Astrocyte of the spinal cord (primary cell): ENCODE measurements around the gene ZSCAN2.

Experiments
- DNase-seq: peaks from one replicate; pipeline ENCODE4 v3.0.0; 2011; ENCODE audit warnings: low read depth, low spot score
- H3K4me3 ChIP-seq: 2 replicates; pipeline ENCODE4 v1.5.1; 2011; ENCODE audit warnings: low read depth, mild to moderate bottlenecking, low read length, moderate library complexity
- in situ Hi-C: cut with HindIII; loops from 2 replicates; pipeline ENCODE4 v1.10.0; 2017; ENCODE audit warnings: low sequenced_read_pairs
- TF ChIP-seq, protein P1 (sequence below): IDR thresholded peaks from 2 replicates; pipeline ENCODE4 v1.5.1; 2012; ENCODE audit warnings: low read depth, mild to moderate bottlenecking, low read length, inconsistent platforms

The ZSCAN2 gene

DNA sequence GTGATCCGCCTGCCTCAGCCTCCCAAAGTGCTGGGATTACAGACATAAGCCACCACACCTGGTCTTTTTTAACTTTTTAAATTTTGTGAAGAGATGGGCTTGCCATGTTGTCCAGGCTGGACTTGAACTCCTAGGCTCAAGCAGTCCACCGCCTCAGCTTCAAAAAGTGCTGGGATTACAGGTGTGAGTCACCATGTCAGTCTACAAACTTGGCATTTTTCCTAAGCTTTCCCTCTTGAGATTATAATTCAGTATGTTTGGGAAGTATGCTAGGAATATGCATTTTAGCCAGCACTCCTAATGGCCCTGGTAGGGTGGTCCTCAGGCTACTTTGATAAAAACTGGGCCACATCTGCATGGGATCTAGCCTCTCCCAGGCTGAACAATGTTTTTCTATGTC is 48.9 kb downstream of the ZSCAN2 start:
- in situ Hi-C loops, result no loop called here
- TF ChIP-seq, protein P1, sequence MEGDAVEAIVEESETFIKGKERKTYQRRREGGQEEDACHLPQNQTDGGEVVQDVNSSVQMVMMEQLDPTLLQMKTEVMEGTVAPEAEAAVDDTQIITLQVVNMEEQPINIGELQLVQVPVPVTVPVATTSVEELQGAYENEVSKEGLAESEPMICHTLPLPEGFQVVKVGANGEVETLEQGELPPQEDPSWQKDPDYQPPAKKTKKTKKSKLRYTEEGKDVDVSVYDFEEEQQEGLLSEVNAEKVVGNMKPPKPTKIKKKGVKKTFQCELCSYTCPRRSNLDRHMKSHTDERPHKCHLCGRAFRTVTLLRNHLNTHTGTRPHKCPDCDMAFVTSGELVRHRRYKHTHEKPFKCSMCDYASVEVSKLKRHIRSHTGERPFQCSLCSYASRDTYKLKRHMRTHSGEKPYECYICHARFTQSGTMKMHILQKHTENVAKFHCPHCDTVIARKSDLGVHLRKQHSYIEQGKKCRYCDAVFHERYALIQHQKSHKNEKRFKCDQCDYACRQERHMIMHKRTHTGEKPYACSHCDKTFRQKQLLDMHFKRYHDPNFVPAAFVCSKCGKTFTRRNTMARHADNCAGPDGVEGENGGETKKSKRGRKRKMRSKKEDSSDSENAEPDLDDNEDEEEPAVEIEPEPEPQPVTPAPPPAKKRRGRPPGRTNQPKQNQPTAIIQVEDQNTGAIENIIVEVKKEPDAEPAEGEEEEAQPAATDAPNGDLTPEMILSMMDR, result no peak
- no peak overlapping the region for H3K4me3 ChIP-seq
- no peak for DNase-seq

DNA sequence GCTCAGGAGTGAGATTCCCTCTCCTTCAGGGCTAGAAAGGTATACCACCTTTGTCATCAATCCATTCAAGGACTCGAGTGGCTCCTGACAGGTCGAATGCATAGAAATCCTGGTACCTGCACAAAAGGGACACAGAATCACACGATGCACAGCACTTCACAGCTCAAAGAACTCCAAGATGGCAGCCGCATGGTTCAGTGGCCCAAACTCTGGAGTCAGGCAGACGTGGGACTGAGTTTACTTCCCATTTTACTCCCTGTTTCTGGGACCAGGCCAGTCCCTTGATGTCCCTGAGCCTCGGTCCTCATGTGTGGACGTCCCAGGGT is 52.7 kb downstream of the ZSCAN2 start:
- peak overlapping the region; percentile 72 for H3K4me3 ChIP-seq
- TF ChIP-seq, protein P1, result no peak
- no peak for DNase-seq
- in situ Hi-C loops, result no loop called here

DNA sequence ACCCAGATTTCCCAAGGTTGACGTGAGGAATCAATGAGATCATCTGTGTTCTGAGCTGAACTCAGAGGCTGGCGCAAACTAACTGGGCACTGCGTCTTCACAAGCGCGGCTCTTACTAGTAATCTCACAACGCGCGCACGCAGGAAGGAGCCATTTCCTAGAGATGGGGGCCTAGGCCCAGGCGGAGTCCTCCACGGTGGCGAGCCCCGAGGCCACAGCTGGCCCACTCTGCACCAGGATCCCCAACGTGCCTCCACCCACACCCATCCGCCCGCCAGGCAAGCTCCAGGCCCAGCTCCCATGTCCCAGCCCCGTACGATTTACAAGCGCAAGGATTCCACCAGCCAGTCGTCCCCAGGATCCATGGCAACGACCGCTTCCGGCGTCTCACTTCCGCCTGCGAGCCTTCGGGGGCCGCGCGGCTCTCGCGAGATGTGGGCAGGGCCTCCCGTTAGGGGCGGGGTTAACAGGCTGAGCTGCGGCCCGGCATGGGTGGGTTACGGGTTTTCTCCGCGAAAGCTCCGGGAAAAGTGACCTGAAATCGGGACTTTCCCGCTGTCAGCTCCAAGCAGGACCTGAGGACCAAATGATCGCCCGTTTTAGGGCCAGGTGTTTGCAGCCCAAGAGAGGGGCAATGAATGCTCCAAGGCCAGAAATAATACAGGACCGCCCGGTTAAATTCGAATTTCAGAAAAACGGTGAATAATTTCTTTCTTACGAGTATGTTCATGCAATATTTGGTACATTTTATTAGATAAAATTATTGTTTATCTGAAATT is 53.3 kb downstream of the ZSCAN2 start, which contains the start of gene WDR73:
Gene WDR73 (minus strand): TSS at position 374 of the 779 bp plus-strand sequence. CDS start 9 bp downstream, at position 365.
- TF ChIP-seq, protein P1, result no peak
- peak within 1 kb of the TSS; percentile 72 for H3K4me3 ChIP-seq
- peak; percentile 94 for DNase-seq
- in situ Hi-C loops, result no loop called here

DNA sequence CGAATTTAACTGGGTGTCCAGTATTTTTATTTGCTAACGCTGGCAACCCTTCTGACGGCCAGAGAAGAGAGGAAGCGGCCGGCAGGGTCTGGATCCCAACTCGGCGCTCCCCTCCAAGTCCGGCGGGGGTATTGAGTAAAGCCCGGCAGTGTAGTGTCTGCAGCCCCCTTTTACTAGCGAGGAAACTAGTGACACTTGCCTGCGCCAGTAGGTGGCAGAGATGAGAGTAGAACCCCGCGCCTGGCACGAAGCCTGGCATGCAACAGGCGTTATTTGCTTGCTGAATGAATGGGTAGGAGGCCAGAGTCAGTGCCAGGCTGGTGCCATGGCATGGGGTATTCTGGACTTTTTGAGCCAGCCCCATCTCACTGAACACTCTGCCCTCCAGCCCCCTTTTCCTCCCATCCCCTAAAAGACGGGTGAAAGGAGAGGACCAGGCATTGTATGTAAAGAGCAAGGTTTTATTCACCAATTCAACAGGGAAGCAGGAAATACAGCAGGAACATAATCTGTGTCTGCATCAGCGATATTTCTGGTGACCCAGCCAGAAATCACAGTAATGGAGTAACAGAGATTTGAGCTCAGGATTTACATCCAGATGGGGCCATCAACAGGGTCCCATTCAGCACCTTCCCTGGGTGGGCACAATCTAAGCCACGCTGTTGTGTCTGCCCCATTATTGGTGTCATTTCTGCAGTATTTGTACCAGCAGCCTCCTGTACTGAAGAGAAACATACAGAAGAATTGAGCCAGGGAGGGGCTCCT is 54.1 kb downstream of the ZSCAN2 start:
- peak overlapping the region; percentile 72 for H3K4me3 ChIP-seq
- DNase-seq, result peak; percentile 83
- in situ Hi-C loops, result no loop called here
- TF ChIP-seq, protein P1, result peak; percentile 76

DNA sequence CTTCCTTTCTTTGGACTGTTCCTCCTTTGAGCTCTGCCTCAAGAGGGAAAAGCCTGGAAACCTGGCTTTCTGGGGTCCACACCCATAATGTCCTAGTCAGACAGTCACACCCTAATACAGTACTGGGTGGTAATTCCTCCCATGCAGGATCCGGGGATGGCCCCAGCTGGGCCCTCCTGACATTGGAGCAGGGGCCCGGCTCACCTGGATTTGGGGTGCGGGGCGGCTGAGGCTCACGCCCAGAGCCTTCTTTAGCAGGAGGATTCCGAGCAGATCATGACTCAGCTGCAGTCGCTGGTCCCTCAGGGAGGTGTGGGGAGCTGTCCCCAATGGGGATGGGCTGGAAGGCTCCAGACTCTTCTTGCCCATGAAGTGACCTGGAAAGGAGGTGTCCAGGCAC is 56.2 kb downstream of the ZSCAN2 start:
- in situ Hi-C loops, result no loop called here
- DNase-seq, result no peak
- TF ChIP-seq, protein P1, result no peak
- no peak overlapping the region for H3K4me3 ChIP-seq

DNA sequence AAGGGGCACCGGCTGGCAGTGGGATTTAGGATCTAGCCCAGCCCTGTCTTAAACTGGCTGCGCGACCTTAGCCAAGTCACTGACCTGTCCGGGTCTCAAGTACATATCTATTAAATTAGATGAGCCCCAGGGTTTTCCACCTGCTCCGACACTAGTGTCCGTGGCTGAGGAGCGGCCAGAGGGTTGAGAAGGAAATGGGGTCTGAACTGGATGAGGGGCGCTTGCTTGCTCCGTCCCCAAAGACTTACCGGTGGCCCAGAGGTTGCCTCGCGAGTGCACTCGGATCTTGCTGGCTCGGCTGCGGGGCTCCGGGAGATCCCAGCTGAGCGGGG is 56.9 kb downstream of the ZSCAN2 start:
- in situ Hi-C loops, result no loop called here
- TF ChIP-seq, protein P1, result no peak
- no peak for DNase-seq

More for the DNA sequence above, 56.9 kb downstream of the ZSCAN2 start:
- peak overlapping the region; percentile 38 for H3K4me3 ChIP-seq
